Neural cell (in vitro differentiated cells): ENCODE data around the gene CACNA1C. TPM values are rescaled to one million over a fixed set of nuclear protein-coding genes. Genes with fewer than 3 reads are reported as not detected.

ENCODE experiments used
- H2AFZ ChIP-seq: fragments of 200-600, 300-800 bp; sonication (generic), shearing (Covaris generic); 2 replicates; pipeline ENCODE4 v1.6.0; 2014; ENCODE audit warnings: low read depth, mild to moderate bottlenecking, antibody characterized with exemption, low read length, moderate library complexity
- H3F3A ChIP-seq: fragments of 200-600 bp; shearing (Covaris generic); 2 replicates; pipeline ENCODE4 v1.6.1; 2016; ENCODE audit warnings: mild to moderate bottlenecking, moderate library complexity, mixed read lengths, antibody characterized with exemption, low read length; ENCODE audit not compliant: insufficient read depth, poor library complexity, severe bottlenecking
- H3K27ac ChIP-seq: fragments of 200-600, 300-800 bp; sonication (generic), shearing (Covaris generic); 2 replicates; pipeline ENCODE4 v1.5.1; 2014; ENCODE audit warnings: mild to moderate bottlenecking, low read length, moderate library complexity
- H3K27me3 ChIP-seq: fragments of 300-800, 200-600 bp; sonication (generic), shearing (Covaris generic); 2 replicates; pipeline ENCODE4 v1.6.0; 2014; ENCODE audit warnings: mild to moderate bottlenecking, low read depth, low read length, moderate library complexity; ENCODE audit not compliant: insufficient read depth
- H3K36me3 ChIP-seq: fragments of 300-800, 200-600 bp; sonication (generic), shearing (Covaris generic); 2 replicates; pipeline ENCODE4 v1.5.1; 2014; ENCODE audit warnings: mild to moderate bottlenecking, antibody characterized with exemption, low read length, moderate library complexity; ENCODE audit not compliant: insufficient read depth
- H3K4me2 ChIP-seq: fragments of 300-800, 200-600 bp; sonication (generic), shearing (Covaris generic); 2 replicates; pipeline ENCODE4 v1.6.0; 2014; ENCODE audit warnings: mild to moderate bottlenecking, low read length
- H3K4me3 ChIP-seq: fragments of 300-800, 200-600 bp; sonication (generic), shearing (Covaris generic); 2 replicates; pipeline ENCODE4 v1.5.1; 2014; ENCODE audit warnings: mild to moderate bottlenecking, low read length, moderate library complexity
- H3K79me2 ChIP-seq: fragments of 200-600 bp; shearing (Covaris generic); replicated peaks from 2 replicates; pipeline ENCODE4 v1.6.0; 2014; ENCODE audit warnings: mild to moderate bottlenecking, low read length, moderate library complexity; ENCODE audit not compliant: insufficient read depth
- H3K9ac ChIP-seq: fragments of 300-800, 200-600 bp; sonication (generic), shearing (Covaris generic); 2 replicates; pipeline ENCODE4 v1.6.1; 2016; ENCODE audit warnings: mild to moderate bottlenecking, low read length, mixed read lengths
- H3K9me2 ChIP-seq: fragments of 200-600 bp; shearing (Covaris generic); 2 replicates; pipeline ENCODE4 v1.6.1; 2016; ENCODE audit warnings: mild to moderate bottlenecking, low read length, mixed read lengths; ENCODE audit not compliant: insufficient read depth
- H3K9me3 ChIP-seq: fragments of 200-600, 300-800 bp; sonication (generic), shearing (Covaris generic); 2 replicates; pipeline ENCODE4 v1.6.1; 2016; ENCODE audit warnings: mild to moderate bottlenecking, mixed run types, low read length, moderate library complexity, mixed read lengths
- H4K20me1 ChIP-seq: fragments of 200-600 bp; shearing (Covaris generic); 2 replicates; pipeline ENCODE4 v1.6.1; 2016; ENCODE audit warnings: mild to moderate bottlenecking, mixed run types; ENCODE audit not compliant: insufficient read depth
- EP300 ChIP-seq: fragments of 450-650 bp; conservative IDR thresholded peaks from 2 replicates; pipeline ENCODE4 v1.6.1; 2014; ENCODE audit warnings: antibody characterized with exemption, mild to moderate bottlenecking, moderate library complexity; ENCODE audit not compliant: poor library complexity, severe bottlenecking
- EZH2 ChIP-seq: fragments of 200-600, 300-800 bp; shearing (Covaris generic), sonication (generic); IDR thresholded peaks from 2 replicates; pipeline ENCODE4 v1.6.1; 2014; ENCODE audit warnings: antibody characterized with exemption, low read length, borderline replicate concordance, mild to moderate bottlenecking; ENCODE audit not compliant: insufficient read depth, poor library complexity, severe bottlenecking
- MXI1 ChIP-seq: fragments of 450-650 bp; conservative IDR thresholded peaks from 2 replicates; pipeline ENCODE4 v1.6.1; 2014; ENCODE audit warnings: antibody characterized with exemption, mild to moderate bottlenecking; ENCODE audit not compliant: poor library complexity, severe bottlenecking
- POLR2AphosphoS5 ChIP-seq: IDR thresholded peaks from 2 replicates; pipeline ENCODE4 v1.6.1; 2012
- RAD21 ChIP-seq: fragments of 450-650 bp; conservative IDR thresholded peaks from 2 replicates; pipeline ENCODE4 v1.6.1; 2014; ENCODE audit warnings: antibody characterized with exemption, mild to moderate bottlenecking, moderate library complexity
- SMC3 ChIP-seq: fragments of 450-650 bp; conservative IDR thresholded peaks from 2 replicates; pipeline ENCODE4 v1.6.1; 2014; ENCODE audit warnings: antibody characterized with exemption, mild to moderate bottlenecking, moderate library complexity; ENCODE audit not compliant: poor library complexity
- TAF1 ChIP-seq: IDR thresholded peaks from 2 replicates; pipeline ENCODE4 v1.6.1; 2012; ENCODE audit warnings: low read depth
- polyA plus RNA-seq: library from polyadenylated mRNA; depleted of rRNA; stranded (reverse); fragments of >200 nt; gene quantifications from 2 replicates; pipeline ENCODE4 v1.2.3, GENCODE V29; 2014
- TF ChIP-seq, protein P1 (sequence below): fragments of 450-650 bp; IDR thresholded peaks from 2 replicates; pipeline ENCODE4 v1.5.1; 2014; ENCODE audit warnings: antibody characterized with exemption, mild to moderate bottlenecking, moderate library complexity; ENCODE audit not compliant: poor library complexity, severe bottlenecking
- TF ChIP-seq, protein P2 (sequence below): IDR thresholded peaks from 2 replicates; pipeline ENCODE4 v1.6.1; 2012; ENCODE audit warnings: borderline replicate concordance

CACNA1C gene
- polyA plus RNA-seq, 1 donor from 2014 or later, result 9.7 TPM

DNA sequence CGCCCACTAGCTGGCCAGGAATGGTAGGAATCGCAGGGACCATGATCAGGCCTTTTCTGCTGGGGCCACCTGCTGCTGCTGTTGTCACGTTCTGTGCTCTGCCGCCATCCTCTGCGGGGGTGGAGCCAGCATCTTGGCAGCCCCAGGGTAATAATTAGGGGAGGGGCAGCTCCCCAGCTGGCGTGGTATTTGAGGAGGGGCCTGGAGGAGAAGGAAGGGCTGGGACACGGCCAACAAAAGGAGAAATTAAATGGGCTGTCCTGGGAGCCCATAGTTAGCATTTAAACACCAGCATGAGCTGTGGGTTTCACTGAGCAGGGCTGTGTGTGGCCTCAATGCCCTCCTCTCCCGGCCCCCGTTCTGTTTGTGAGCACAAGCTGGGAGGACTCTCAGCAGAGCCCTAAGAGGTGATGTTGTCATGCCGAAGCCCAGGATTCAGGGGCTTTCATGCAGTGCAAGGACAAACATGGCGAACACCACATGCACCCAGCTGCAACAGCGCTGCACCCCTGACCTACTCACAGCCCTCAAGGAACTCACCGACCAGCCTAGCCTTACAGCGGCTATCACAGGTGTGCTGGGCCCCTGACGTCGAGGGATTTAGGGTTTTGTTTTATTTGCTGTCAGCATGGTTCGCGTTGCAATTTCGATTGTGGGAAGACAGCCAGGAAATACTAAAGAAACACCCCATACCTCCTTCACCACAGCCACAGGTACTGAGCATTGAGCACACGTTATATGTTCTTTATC, 324.3 kb downstream of the CACNA1C start:
- no peaks in the 10 kb centered on the region for H3F3A ChIP-seq
- H3K4me2 ChIP-seq, result no peak overlapping the region
- H3K27ac ChIP-seq, result no peak overlapping the region
- no peaks in the 10 kb centered on the region for H3K9me3 ChIP-seq
- H3K4me3 ChIP-seq, result no peak overlapping the region
- no peak overlapping the region for H2AFZ ChIP-seq
- no peaks in the 10 kb centered on the region for H4K20me1 ChIP-seq
- no peak overlapping the region for H3K9ac ChIP-seq
- no peaks in the 10 kb centered on the region for H3K36me3 ChIP-seq
- H3K27me3 ChIP-seq, result no peaks in the 10 kb centered on the region
- no peaks in the 10 kb centered on the region for H3K79me2 ChIP-seq
- TF ChIP-seq POLR2AphosphoS5, result no peak
- TF ChIP-seq, protein P1, sequence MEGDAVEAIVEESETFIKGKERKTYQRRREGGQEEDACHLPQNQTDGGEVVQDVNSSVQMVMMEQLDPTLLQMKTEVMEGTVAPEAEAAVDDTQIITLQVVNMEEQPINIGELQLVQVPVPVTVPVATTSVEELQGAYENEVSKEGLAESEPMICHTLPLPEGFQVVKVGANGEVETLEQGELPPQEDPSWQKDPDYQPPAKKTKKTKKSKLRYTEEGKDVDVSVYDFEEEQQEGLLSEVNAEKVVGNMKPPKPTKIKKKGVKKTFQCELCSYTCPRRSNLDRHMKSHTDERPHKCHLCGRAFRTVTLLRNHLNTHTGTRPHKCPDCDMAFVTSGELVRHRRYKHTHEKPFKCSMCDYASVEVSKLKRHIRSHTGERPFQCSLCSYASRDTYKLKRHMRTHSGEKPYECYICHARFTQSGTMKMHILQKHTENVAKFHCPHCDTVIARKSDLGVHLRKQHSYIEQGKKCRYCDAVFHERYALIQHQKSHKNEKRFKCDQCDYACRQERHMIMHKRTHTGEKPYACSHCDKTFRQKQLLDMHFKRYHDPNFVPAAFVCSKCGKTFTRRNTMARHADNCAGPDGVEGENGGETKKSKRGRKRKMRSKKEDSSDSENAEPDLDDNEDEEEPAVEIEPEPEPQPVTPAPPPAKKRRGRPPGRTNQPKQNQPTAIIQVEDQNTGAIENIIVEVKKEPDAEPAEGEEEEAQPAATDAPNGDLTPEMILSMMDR, result no peak
- no peak for TF ChIP-seq TAF1
- TF ChIP-seq, protein P2, sequence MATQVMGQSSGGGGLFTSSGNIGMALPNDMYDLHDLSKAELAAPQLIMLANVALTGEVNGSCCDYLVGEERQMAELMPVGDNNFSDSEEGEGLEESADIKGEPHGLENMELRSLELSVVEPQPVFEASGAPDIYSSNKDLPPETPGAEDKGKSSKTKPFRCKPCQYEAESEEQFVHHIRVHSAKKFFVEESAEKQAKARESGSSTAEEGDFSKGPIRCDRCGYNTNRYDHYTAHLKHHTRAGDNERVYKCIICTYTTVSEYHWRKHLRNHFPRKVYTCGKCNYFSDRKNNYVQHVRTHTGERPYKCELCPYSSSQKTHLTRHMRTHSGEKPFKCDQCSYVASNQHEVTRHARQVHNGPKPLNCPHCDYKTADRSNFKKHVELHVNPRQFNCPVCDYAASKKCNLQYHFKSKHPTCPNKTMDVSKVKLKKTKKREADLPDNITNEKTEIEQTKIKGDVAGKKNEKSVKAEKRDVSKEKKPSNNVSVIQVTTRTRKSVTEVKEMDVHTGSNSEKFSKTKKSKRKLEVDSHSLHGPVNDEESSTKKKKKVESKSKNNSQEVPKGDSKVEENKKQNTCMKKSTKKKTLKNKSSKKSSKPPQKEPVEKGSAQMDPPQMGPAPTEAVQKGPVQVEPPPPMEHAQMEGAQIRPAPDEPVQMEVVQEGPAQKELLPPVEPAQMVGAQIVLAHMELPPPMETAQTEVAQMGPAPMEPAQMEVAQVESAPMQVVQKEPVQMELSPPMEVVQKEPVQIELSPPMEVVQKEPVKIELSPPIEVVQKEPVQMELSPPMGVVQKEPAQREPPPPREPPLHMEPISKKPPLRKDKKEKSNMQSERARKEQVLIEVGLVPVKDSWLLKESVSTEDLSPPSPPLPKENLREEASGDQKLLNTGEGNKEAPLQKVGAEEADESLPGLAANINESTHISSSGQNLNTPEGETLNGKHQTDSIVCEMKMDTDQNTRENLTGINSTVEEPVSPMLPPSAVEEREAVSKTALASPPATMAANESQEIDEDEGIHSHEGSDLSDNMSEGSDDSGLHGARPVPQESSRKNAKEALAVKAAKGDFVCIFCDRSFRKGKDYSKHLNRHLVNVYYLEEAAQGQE, result no peak
- TF ChIP-seq EZH2, result no peak
- no peak for TF ChIP-seq SMC3
- no peak for TF ChIP-seq EP300
- TF ChIP-seq MXI1, result no peak
- TF ChIP-seq RAD21, result no peak
- no peaks in the 10 kb centered on the region for H3K9me2 ChIP-seq

DNA sequence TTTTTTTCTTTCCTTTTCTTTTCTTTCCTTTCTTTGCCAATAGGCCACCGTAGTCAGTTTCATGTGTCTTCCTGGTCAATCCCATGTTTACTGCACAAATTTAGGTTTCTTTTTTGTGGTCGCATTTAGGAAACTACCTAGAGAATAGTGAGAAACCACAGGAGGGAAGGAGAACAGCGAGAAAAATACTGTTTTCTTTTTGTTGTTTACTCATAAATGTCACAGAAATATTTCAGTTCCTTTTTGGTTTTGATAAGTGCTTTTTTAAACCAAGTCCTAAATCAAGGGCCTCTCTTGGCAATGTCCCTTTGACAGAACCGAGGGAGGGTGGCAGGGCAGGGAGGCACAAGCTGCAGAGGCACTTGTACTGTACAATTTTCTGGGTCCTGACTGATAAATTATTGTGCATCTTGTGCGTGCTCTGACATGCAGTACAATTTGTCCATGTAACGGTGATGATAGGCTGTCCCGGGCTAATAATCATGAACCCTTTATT, 326.1 kb downstream of the CACNA1C start:
- no peak overlapping the region for H3K4me3 ChIP-seq
- no peaks in the 10 kb centered on the region for H3K36me3 ChIP-seq
- no peaks in the 10 kb centered on the region for H3F3A ChIP-seq
- no peak overlapping the region for H2AFZ ChIP-seq
- no peaks in the 10 kb centered on the region for H3K9me2 ChIP-seq
- H3K27ac ChIP-seq, result peak overlapping the region; percentile 40
- H4K20me1 ChIP-seq, result no peaks in the 10 kb centered on the region
- H3K9ac ChIP-seq, result peak overlapping the region; percentile 3
- no peak overlapping the region for H3K4me2 ChIP-seq
- no peaks in the 10 kb centered on the region for H3K79me2 ChIP-seq
- no peak for TF ChIP-seq EZH2
- TF ChIP-seq RAD21, result no peak
- no peak for TF ChIP-seq TAF1
- TF ChIP-seq, protein P2, result no peak
- TF ChIP-seq, protein P1, result no peak
- no peak for TF ChIP-seq MXI1
- TF ChIP-seq EP300, result peak; percentile 35
- peak; percentile 71 for TF ChIP-seq POLR2AphosphoS5
- TF ChIP-seq SMC3, result no peak
- no peaks in the 10 kb centered on the region for H3K27me3 ChIP-seq
- H3K9me3 ChIP-seq, result no peaks in the 10 kb centered on the region
